Coronary artery (tissue), 2 donors: ENCODE results near the gene AKAP13.

Source experiments
- DNase-seq: peaks from one replicate; pipeline ENCODE4 v3.0.0-alpha.2; 2017; ENCODE audit warnings: low spot score
- H3K27ac ChIP-seq, 2 donors: fragments of 200-600 bp; sonication (generic); one replicate each; pipeline ENCODE4 v1.5.1; 2016 to 2019
- H3K4me3 ChIP-seq: fragments of 200-600 bp; sonication (generic); 2 replicates; pipeline ENCODE4 v1.5.1; 2016; ENCODE audit warnings: mild to moderate bottlenecking, moderate library complexity
- TF ChIP-seq, protein P1 (sequence below): fragments of 200-600 bp; sonication (generic); IDR thresholded peaks from one replicate; pipeline ENCODE4 v1.5.1; 2019; ENCODE audit warnings: antibody characterized with exemption

AKAP13 gene

DNA sequence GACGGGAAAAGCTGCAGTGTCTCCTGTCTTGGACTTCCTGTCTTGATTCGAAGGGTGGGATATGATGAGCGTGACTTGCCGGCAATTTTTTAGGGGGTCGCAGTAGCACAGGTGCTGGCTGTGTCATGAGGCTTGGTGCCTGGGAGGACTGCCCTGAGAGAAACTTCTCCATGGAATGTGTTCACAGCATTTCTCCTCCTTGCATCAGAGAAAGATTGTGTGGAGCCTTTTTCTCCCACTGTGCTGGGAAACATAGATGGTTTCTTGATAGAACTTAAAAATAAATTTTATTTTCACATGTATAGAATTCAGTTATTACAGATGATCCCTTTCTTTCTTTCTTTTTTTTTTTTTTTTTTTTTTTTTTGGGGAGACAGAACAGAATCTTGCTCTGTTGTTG lies 292.9 kb downstream of the AKAP13 start:
- peak overlapping the region; percentile 32 to 74 for H3K27ac ChIP-seq
- no peak overlapping the region for H3K4me3 ChIP-seq
- TF ChIP-seq, protein P1, sequence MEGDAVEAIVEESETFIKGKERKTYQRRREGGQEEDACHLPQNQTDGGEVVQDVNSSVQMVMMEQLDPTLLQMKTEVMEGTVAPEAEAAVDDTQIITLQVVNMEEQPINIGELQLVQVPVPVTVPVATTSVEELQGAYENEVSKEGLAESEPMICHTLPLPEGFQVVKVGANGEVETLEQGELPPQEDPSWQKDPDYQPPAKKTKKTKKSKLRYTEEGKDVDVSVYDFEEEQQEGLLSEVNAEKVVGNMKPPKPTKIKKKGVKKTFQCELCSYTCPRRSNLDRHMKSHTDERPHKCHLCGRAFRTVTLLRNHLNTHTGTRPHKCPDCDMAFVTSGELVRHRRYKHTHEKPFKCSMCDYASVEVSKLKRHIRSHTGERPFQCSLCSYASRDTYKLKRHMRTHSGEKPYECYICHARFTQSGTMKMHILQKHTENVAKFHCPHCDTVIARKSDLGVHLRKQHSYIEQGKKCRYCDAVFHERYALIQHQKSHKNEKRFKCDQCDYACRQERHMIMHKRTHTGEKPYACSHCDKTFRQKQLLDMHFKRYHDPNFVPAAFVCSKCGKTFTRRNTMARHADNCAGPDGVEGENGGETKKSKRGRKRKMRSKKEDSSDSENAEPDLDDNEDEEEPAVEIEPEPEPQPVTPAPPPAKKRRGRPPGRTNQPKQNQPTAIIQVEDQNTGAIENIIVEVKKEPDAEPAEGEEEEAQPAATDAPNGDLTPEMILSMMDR: no peak
- DNase-seq: no peak

DNA sequence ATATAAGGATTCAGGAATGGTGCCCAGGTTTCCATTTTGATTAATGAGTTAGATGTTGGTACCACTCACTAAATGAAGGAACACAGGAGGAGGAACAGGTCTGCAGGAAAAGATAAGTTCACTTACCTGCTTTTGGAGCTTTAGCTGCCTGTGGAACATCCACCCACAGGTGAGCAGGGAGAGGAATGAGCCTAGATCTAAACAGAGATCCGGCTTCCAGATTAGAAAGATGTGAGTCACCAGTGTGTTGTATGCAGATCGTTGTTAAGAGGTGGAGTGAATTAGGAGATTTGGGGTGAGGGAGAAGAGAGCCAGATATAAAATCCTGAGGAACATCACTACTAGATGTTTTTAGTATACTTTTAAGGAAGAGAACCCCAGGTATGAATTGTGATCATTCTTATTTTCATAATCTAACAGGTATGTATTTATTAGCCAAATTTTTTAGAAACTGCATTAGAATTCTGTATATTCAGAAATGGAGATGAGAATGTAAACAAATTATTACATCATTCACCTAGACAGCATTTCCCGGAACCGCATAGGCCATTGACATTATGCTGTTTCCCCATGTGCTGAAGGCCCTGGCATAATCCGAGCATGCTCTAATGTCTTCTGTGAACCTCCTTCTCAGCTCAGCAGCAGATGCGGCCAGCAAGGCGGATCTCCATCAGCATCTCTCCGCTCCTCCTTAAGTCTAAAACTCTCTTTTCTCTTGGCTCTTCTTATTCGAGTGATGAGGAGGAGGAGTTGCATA lies 296.1 kb downstream of the AKAP13 start:
- no peak for DNase-seq
- Histone ChIP-seq H3K4me3 (no peak overlapping the region), H3K27ac (peak overlapping the region in 1 of 2 donors; percentile 10)
- TF ChIP-seq, protein P1: no peak

DNA sequence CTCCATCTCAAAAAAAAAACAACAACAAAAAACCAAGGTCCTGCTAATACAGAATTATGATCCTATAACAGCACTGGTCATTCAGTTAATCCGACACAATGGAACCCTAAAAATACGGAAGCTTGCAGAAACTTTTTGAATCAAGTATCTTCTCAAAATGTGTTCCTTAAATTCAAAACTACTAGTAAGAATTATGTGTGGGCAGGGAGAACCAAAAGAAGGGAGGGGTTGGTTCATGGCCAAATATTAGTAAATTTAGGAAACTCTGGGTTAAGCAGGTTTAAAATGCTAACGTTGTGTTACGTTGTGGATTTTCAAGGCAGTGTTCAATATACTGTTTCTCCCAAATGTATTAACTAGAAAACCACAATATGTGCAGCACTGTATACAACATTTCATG lies 298.8 kb downstream of the AKAP13 start:
- no peak overlapping the region for H3K27ac ChIP-seq

DNA sequence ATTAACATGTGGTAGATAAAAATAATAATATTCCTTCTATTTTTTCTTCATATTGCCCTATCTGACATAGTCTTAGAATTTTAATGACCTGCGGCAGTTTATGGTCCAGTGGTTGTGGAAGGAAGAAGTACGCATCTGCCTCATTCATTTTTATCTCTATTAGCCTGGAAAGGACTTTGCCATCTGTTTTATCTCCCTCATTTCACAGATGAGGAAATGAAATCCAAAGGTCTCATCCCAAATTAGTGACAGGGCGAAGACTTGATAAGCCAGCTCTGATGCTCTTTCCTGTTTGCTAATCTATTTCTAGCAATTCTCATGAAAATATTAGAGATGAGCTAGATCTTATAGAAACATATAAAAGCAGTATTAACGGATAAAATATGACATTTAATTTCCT lies 301.0 kb downstream of the AKAP13 start:
- TF ChIP-seq, protein P1: no peak
- no peak overlapping the region for H3K27ac ChIP-seq
- H3K4me3 ChIP-seq: no peak overlapping the region
- DNase-seq: no peak

More for the DNA sequence above, 298.8 kb downstream of the AKAP13 start:
- DNase-seq: no peak
- no peak overlapping the region for H3K4me3 ChIP-seq
- TF ChIP-seq, protein P1: no peak

DNA sequence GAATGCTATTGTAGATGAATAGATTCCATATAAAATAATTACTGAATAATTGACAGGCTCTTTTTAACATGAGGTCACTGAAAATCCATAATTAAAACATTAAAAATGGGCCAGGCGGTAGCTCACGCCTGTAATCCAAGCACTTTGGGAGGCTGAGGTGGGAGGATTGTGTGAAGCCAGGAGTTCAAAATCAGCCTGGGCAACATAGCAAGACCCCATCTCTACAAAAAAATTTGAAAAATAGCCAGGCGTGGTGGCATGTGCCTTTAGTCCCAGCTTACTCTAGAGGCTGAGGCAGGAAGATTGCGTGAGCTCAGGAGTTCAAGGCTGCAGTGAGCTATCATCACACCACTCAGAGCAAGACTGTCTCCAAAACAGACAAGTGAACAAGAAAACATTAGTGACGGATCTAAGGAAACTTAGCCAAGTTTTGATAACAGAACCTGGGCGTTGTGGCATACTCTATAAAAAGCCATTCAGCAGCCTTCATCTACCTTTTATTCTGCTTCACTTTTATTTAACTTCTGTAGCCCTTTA lies 303.8 kb downstream of the AKAP13 start:
- no peak overlapping the region for H3K4me3 ChIP-seq
- TF ChIP-seq, protein P1: no peak
- H3K27ac ChIP-seq: no peak overlapping the region
- DNase-seq: no peak

DNA sequence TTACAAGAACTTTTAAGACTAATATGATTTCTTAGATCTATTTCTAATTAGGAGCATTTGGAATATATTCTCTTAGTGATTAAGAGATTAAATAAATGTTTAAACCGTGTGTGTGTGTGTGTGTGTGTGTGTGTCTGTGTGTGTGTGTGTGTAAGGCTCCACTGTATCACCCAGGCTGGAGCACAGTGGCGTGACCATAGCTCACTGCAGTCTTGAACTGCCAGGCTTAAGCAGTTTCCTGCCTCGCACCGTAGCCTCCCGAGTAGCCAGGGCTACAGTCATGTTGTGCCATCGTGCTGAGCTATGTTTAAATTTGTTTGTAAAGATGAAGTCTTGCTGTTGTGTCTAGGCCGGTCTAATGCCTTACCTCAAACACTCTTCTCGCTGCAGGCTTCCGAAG lies 305.0 kb downstream of the AKAP13 start:
- H3K27ac ChIP-seq: no peak overlapping the region
- DNase-seq: no peak
- H3K4me3 ChIP-seq: no peak overlapping the region
- TF ChIP-seq, protein P1: no peak

DNA sequence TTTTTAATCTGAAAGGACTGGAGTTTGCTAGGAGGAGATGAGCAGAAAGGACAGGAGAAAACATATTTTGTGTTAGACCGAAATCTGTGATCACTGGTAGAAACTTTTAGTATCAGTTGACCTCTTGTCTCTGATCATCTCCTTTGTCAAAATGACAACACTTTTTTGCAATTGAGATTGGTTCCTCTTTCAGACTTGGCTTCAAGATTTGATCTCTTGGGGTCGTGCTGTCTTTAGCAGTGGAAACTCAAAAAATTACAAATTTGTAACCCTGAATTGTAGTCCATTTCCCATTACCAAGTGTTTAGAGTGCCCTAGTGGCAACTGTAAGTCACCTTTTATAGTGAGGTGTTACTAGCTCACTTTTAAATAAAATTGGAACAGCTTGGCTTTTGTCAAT lies 306.9 kb downstream of the AKAP13 start:
- no peak overlapping the region for H3K4me3 ChIP-seq
- H3K27ac ChIP-seq: no peak overlapping the region
- TF ChIP-seq, protein P1: no peak
- no peak for DNase-seq
